Cerebellar cortex (tissue), 1 donor: ENCODE results near the gene DDC.

ENCODE experiments used
- DNase-seq: peaks from one replicate; pipeline ENCODE4 v3.0.0-alpha.2; 2015; ENCODE audit warnings: low spot score

DDC gene

DNA sequence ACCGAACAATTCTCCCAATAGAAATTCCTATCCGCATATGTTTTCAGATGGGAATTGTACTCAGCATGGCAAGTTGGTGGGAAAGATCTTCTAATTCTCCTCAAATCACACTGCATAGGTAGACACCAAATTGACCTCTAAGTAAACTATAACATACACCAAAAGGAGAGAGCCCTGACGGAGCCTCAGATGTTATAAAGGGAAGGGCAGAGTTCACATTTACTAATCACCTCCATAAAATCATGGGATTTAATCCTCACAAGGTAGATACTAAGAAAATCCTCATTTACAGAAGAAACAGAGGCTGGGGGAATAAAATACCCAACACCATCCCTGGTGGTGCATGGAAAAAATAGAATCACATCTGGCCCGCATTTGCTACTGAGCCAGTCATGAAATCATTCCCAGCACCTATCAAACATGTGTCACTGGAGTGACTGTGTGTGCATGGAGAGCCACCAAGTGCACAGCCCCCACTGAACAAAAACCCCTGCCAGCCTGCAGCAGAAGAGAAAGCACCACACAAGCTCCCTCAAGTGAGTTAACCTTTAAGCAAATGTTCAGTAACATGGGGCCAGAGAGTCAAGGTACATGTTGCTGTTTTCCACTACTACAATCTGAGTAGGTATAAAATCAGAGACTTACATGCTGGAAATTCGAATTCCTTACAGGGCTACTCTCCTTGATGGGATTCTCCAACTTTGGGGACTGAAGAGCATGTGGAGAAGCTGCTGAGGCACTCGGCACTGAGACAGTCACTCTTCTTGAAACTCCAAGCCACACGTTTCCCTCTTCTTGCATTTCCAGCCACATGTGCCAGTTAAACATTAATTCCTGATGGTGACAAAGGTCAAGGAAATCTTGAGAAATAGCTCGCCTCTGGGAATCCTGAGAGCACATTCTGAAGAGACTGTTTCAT, at the start of gene DDC:
TSS of gene DDC (minus strand) at position 766 of the 919 bp plus-strand sequence. CDS start 21,320 bp downstream, outside the sequence.
- DNase-seq = no peak

- no peak for DNase-seq
Observed at GRCh38 chr7:50613473-50613872, 48.3 kb upstream of the DDC start.

DNA sequence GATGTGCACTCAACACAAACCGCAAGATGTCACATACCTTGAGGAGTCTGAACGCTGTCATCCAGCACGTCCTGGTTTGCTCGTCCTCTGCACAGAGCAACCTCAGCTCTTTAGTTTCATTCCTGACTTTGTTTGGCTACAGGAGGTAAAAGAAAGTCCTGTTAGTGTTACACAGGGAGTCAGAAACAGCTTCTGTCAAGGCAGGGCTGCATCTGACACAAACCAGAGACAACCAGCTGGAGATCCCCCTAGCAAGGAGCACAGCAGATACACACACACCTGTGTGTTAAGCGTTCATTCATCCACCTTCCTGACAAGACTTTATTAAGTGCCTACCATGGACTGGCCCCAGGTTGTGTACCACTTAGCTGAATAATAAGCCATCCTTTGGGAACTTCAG, 47.5 kb upstream of the DDC start:
- DNase-seq = no peak

GRCh38 chr7:50610521-50611277, 45.5 kb upstream of the DDC start:
- no peak for DNase-seq

DNA sequence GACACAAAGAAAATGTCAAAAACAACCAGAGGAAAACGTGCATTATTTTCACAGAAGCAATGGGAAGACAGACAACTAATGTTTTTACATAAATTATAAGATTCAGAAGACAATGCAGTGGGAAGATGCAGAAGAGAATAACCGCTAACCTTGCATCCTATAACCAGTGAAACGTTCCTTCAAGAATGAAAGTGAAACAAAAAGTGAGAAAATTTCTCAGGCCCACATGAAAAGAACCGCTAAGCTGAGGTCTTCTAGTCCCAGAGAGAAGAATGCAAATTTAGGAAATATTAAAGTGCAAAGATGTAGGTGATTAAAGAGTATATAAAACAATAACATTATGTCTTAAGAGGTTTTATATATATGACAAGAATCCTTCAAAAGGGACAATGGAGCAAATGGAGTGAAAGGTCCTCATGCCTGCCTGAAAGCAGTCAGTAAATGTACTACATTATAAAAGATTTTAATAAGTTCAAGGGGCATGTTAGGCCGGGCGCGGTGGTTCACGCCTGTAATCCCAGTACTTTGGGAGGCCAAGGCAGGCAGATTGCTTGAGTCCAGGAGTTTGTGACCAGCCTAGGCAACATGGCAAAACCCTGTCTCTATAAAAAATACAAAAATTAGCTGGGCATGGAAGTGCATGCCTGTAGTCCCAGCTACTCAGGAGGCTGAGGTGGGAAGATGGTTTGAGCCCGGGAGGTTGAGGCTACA, 43.1 kb upstream of the DDC start:
- no peak for DNase-seq

- DNase-seq = no peak
Observed at GRCh38 chr7:50607524-50608125, 42.4 kb upstream of the DDC start.

DNA sequence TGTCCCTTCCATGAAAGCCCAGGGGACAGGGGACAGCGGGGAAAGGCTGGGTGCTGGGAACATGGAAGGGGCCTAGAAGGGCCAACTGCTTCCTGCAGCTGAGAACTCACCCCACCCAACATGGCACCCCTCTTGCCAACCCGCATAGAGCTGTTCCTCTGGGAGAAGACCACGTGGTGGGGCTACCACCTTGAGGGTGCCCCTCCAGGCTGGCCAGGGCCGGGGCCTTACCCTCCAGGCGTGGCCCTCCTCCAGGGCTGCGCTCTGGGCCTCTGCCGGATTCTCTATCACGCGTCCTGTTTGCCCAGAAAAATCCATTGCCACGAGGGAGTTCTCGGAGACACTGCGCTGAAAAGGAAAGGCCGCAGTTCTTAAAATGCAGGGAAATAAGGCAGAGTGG, 39.9 kb upstream of the DDC start:
- DNase-seq = no peak

- DNase-seq = no peak
Observed at GRCh38 chr7:50603287-50603686, 38.1 kb upstream of the DDC start.

DNA sequence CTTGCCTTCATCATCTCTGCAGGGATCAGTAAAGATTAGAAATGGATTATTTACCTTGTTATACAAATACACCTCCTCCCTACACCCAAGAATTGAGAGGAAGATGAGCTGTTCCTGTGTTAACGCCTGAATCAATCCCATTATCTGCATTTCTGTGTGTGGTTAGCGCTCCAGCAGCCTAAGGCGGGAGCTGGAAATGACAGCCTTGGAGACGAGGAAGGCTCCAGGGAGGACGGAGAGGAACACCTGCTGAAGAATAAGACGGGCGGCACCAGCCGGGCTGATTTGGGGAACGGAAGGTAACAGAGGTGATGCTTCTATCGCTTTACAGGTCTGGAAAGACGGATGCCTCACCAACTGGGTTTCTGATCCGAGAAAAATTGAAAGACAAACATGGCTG, 34.2 kb upstream of the DDC start:
- DNase-seq = no peak

- DNase-seq = no peak
Observed at GRCh38 chr7:50598460-50599343, 33.5 kb upstream of the DDC start.

- DNase-seq = no peak
Observed at GRCh38 chr7:50596484-50596883, 31.3 kb upstream of the DDC start.

GRCh38 chr7:50595491-50596102, 30.4 kb upstream of the DDC start:
- DNase-seq = peak; percentile 43

- DNase-seq = no peak
Observed at GRCh38 chr7:50594734-50595485, 29.7 kb upstream of the DDC start.

GRCh38 chr7:50594136-50594535, 28.9 kb upstream of the DDC start:
- DNase-seq = no peak

GRCh38 chr7:50592940-50593339, 27.7 kb upstream of the DDC start:
- DNase-seq = no peak

GRCh38 chr7:50591480-50592438, 26.6 kb upstream of the DDC start:
- DNase-seq = no peak

DNA sequence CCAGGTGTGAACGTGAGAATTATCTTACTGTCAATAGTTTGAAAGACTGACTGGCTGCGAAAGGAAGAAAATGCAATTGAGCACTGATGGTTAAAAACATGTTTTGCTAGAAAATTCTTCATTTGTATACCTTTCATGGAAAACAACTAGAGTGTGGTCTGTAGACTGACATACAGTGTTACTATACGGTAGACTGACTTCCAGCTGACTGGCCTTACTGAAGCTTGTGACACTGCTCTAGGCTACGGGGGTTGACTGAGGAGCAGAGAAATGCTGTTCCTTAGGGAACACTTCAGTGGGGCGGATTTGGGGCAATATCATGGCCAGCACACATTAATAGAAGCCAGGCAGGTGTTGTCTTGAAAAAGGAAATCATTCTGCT, 25.9 kb upstream of the DDC start:
- no peak for DNase-seq

GRCh38 chr7:50590535-50590934, 25.3 kb upstream of the DDC start:
- no peak for DNase-seq

DNA sequence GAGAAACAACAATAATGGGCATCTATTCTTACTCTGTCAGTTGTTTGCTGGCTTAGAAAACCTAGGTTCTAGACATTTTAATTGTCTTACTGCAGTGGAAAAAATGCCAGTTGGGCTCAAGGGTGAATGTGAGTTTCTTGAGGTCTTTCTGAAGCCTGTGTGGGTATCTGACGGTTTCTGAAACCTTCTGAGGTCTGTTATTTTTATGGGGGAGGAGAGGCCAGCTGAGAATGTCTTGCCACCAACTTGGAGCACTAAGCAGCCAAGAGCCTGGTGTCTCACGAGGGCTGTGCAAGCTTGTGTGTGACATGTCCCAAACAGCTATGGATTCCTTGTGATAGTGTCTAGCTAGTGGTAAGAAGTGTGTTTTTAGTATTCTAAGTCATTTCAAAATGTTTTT, 24.2 kb upstream of the DDC start:
- no peak for DNase-seq
